ENCODE results near the gene ANO10.

The ANO10 gene

DNA sequence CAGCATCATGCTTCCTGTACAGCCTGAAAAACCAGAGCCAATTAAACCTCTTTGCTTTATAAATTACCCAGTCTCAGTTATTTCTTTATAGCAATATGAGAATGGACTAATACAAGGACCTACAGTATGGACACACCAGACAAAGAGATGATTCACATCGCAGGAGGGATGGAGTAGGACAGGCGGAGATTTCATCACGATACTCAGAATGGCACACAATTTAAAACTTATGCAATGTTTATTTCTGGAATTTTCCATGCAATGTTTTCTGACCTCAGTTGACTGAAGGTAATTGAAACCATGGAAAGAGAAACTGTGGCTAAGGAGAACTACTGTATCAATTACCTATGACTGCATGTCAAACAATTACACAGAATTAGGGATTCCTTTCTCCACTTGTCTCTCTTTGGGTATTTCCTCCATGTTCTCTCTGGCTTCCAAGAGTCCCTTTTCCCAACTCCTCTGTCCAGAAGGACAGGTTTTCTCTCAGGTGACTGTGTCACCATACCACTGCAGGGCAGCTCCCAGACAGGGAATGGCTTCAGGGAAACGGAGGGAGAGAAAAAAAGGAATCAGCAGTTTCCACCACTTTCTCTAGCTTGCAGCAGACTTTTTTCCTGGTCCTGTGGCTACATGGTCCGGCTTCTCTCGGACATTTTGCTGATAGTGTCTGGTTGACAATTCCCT lies 3.0 kb upstream of the ANO10 start (continued):
- TF ChIP-seq ZNF140 (tag by site-specific recombination; IDR thresholded peaks at IDR 0.05) (no peak), ZNF610 (tag by site-specific recombination; IDR thresholded peaks at IDR 0.05; ENCODE audit: borderline replicate concordance) (no peak), ZNF623 (tag by site-specific recombination; IDR thresholded peaks at IDR 0.05) (no peak), ZBTB44 (tag by site-specific recombination; IDR thresholded peaks at IDR 0.05) (no peak), HOXD13 (CRISPR knock-in tag; IDR thresholded peaks at IDR 0.05; ENCODE audit: borderline replicate concordance) (no peak), HOXA7 (CRISPR knock-in tag; IDR thresholded peaks at IDR 0.05; ENCODE audit: borderline replicate concordance) (no peak), ZNF624 (tag by site-specific recombination; IDR thresholded peaks at IDR 0.05) (no peak), ZNF292 (tag by site-specific recombination; IDR thresholded peaks at IDR 0.05; ENCODE audit: borderline replicate concordance, low read depth) (no peak)
- TF ChIP-seq, protein P1, sequence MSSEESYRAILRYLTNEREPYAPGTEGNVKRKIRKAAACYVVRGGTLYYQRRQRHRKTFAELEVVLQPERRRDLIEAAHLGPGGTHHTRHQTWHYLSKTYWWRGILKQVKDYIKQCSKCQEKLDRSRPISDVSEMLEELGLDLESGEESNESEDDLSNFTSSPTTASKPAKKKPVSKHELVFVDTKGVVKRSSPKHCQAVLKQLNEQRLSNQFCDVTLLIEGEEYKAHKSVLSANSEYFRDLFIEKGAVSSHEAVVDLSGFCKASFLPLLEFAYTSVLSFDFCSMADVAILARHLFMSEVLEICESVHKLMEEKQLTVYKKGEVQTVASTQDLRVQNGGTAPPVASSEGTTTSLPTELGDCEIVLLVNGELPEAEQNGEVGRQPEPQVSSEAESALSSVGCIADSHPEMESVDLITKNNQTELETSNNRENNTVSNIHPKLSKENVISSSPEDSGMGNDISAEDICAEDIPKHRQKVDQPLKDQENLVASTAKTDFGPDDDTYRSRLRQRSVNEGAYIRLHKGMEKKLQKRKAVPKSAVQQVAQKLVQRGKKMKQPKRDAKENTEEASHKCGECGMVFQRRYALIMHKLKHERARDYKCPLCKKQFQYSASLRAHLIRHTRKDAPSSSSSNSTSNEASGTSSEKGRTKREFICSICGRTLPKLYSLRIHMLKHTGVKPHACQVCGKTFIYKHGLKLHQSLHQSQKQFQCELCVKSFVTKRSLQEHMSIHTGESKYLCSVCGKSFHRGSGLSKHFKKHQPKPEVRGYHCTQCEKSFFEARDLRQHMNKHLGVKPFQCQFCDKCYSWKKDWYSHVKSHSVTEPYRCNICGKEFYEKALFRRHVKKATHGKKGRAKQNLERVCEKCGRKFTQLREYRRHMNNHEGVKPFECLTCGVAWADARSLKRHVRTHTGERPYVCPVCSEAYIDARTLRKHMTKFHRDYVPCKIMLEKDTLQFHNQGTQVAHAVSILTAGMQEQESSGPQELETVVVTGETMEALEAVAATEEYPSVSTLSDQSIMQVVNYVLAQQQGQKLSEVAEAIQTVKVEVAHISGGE (tag by site-specific recombination; conservative IDR thresholded peaks at IDR 0.05; ENCODE audit: low read depth): no peak

DNA sequence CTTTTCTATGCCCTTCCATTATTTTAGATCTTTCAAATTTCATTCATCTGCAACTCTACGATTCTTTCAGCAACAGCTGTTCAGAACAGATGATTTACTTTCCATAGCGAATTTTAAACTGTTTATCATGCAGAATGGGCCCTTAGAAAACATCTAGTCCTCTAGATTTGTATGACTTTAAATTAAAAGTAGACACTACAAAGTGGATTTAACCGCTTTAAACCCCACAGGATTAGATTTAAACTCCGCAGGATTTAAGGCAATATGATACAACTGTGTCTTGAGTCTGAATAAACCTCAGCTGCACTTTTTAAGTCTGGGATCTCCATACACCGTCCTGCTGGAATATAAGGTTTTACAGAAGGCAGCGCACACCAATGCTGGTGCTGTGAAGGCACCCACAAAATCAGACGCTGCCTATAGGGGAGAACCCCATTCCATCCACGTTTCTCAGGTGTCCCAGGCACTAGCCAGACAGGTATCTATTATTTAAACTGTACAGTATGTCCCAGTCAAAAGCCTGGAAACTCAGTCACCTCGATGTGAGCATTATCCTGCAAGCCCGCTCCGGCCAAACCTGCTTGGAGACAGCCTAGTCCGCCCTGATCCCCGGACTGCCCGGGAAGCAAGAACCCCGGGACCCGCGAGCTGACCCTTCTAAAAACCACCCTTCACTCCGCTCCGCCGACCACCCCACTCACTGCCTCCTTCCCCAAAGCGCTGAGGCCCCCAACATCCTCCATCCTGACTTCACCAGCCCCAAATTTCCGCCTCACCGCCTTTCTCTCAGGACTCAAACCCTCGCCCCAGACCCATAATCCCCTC lies 768 bp downstream of the ANO10 start:
- peak overlapping the region; percentile 87 for H3K4me3 ChIP-seq (ENCODE audit: low read depth, low read length)
- no peaks in the 10 kb centered on the region for H3K36me3 ChIP-seq (ENCODE audit: control insufficient read depth in 2 of 2, insufficient read depth in 1 of 2, low read length in 2 of 2)
- no peak overlapping the region; the same call in 1 of the 2 replicates for H3K27ac ChIP-seq (ENCODE audit: extremely low read depth, low read depth, low read length)
- H3K9me3 ChIP-seq (ENCODE audit: control insufficient read depth, insufficient read depth, low read depth, low read length): no peaks in the 10 kb centered on the region
- no peaks in the 10 kb centered on the region for H3K4me1 ChIP-seq (ENCODE audit: control insufficient read depth, insufficient read depth, low read length)
- TF ChIP-seq ZNF600 (tag by site-specific recombination; IDR thresholded peaks at IDR 0.05) (0 out of 2 replicates have a peak, but pooled peaks have one; percentile 17), ZBTB48 (tag by site-specific recombination; IDR thresholded peaks at IDR 0.05) (0 out of 2 replicates have a peak, but pooled peaks have one; percentile 27), ZNF426 (tag by site-specific recombination; IDR thresholded peaks at IDR 0.05) (no peak), KLF17 (tag by site-specific recombination; IDR thresholded peaks at IDR 0.05) (no peak), ZNF76 (tag by site-specific recombination; IDR thresholded peaks at IDR 0.05; ENCODE audit: borderline replicate concordance, low read depth) (peak; percentile 76; the same call in 1 of the 2 replicates), ZBTB20 (tag by site-specific recombination; IDR thresholded peaks at IDR 0.05) (peak; percentile 91; the same call in 1 of the 2 replicates)
- CTCF ChIA-PET: no interaction called here
- POLR2A ChIA-PET: interaction anchor here (0.6 to 1.2 kb wide), 5 partner anchors 12 to 1659 kb away, joined by 3 to 7 read pairs (median 5); no protein-coding TSS in a partner anchor

GRCh38 chr3:43619588-43619987 lies 2.2 kb downstream of the ANO10 start:
- H3K36me3 ChIP-seq (ENCODE audit: control insufficient read depth in 2 of 2, insufficient read depth in 1 of 2, low read length in 2 of 2): no peaks in the 10 kb centered on the region
- no peak for TF ChIP-seq SP7 (tag by site-specific recombination; IDR thresholded peaks at IDR 0.05)
- TF ChIP-seq ZNF600 (tag by site-specific recombination; IDR thresholded peaks at IDR 0.05): peak; percentile 21; the same call in 1 of the 2 replicates
- no peak for TF ChIP-seq SCRT1 (tag by site-specific recombination; IDR thresholded peaks at IDR 0.05; ENCODE audit: borderline replicate concordance)
- TF ChIP-seq, protein P2, sequence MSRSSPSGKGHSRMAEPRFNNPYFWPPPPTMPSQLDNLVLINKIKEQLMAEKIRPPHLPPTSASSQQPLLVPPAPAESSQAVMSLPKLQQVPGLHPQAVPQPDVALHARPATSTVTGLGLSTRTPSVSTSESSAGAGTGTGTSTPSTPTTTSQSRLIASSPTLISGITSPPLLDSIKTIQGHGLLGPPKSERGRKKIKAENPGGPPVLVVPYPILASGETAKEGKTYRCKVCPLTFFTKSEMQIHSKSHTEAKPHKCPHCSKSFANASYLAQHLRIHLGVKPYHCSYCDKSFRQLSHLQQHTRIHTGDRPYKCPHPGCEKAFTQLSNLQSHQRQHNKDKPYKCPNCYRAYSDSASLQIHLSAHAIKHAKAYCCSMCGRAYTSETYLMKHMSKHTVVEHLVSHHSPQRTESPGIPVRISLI (tag by site-specific recombination; IDR thresholded peaks at IDR 0.05): 0 out of 2 replicates have a peak, but pooled peaks have one; percentile 41
- no peak for TF ChIP-seq ZNF248 (tag by site-specific recombination; IDR thresholded peaks at IDR 0.05)
- H3K27ac ChIP-seq (ENCODE audit: extremely low read depth, low read depth, low read length): no peak overlapping the region
- H3K9me3 ChIP-seq (ENCODE audit: control insufficient read depth, insufficient read depth, low read depth, low read length): no peaks in the 10 kb centered on the region
- H3K4me3 ChIP-seq (ENCODE audit: low read depth, low read length): no peak overlapping the region
- ChIA-PET CTCF (interaction anchor here (0.8 kb wide), 1 partner anchor 19 kb away, joined by 3 read pairs; no protein-coding TSS in a partner anchor), POLR2A (no interaction called here)
- H3K4me1 ChIP-seq (ENCODE audit: control insufficient read depth, insufficient read depth, low read length): no peaks in the 10 kb centered on the region
